Spleen (tissue), 7 donors: Measurements from ENCODE around the gene EDRF1.

Source experiments
- POLR2AphosphoS5 ChIP-seq, 3 donors: sonication (generic); formaldehyde crosslinking; IDR thresholded peaks; one replicate each; pipeline ENCODE4 v1.5.1; 2017; ENCODE audit warnings: antibody characterized with exemption in 3 of 3
- TF ChIP-seq, protein P1 (sequence below), 11 experiments: fragments of 200-600 bp in 7 of 11; fragments of 450-650 bp in 4 of 11; sonication (generic) in 4 of 11; IDR thresholded peaks in 8 of 11; conservative IDR thresholded peaks in 3 of 11; 1 replicate in 7 of 11; 2 replicates in 4 of 11; pipeline versions ENCODE4 v1.4.0 to v1.8.0; 2016 to 2021; ENCODE audit warnings: antibody characterized with exemption in 11 of 11, inconsistent platforms in 4 of 11, mild to moderate bottlenecking in 1 of 11
- donor health status: DM: no; HTN: no; CAD: no; lungs with moderate emphysema.
- donor health status: DM: no; HTN: no; CAD: no.
- donor health status: DM: no; HTN: no; CAD: no.

DNA sequence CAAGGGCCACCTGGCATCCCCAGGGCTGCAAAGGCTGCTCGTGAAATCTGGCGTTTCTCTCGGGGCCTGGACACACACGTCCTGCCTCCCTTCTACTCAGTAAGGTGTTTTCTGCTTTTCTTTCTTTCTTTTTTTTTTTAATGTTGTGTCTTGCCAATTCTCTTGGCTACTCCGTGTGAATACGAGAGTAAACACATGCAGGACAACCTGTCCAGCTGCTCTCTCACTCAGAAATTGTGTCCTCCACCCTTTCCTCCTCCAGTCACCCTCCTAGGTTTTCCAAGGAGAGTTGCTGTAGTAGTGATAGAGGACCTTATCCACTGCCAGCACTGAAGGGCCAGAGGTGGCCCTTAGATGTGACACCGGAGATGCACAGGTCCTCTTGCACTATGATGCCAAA is 35.7 kb upstream of the EDRF1 start:
- TF ChIP-seq, protein P1, sequence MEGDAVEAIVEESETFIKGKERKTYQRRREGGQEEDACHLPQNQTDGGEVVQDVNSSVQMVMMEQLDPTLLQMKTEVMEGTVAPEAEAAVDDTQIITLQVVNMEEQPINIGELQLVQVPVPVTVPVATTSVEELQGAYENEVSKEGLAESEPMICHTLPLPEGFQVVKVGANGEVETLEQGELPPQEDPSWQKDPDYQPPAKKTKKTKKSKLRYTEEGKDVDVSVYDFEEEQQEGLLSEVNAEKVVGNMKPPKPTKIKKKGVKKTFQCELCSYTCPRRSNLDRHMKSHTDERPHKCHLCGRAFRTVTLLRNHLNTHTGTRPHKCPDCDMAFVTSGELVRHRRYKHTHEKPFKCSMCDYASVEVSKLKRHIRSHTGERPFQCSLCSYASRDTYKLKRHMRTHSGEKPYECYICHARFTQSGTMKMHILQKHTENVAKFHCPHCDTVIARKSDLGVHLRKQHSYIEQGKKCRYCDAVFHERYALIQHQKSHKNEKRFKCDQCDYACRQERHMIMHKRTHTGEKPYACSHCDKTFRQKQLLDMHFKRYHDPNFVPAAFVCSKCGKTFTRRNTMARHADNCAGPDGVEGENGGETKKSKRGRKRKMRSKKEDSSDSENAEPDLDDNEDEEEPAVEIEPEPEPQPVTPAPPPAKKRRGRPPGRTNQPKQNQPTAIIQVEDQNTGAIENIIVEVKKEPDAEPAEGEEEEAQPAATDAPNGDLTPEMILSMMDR (IDR thresholded peaks at IDR 0.05 in 8 of 11, conservative IDR thresholded peaks at IDR 0.05 in 3 of 11): no peak
- TF ChIP-seq POLR2AphosphoS5 (IDR thresholded peaks at IDR 0.05): no peak
